GM21717 (cell line): Measurements from ENCODE around the gene MRGPRX1.
"Not testable (repeated sequence)": the region's sequence is repeated elsewhere in the genome, so short reads cannot be mapped to it uniquely, and the experiment has no call there.

Source experiments
- ATAC-seq: cut with Tn5 transposase; IDR thresholded peaks from one replicate; pipeline ENCODE4 v1.9.1; 2021; ENCODE audit warnings: mild to moderate bottlenecking, moderate library complexity; ENCODE audit not compliant: unreplicated experiment

MRGPRX1 gene

DNA sequence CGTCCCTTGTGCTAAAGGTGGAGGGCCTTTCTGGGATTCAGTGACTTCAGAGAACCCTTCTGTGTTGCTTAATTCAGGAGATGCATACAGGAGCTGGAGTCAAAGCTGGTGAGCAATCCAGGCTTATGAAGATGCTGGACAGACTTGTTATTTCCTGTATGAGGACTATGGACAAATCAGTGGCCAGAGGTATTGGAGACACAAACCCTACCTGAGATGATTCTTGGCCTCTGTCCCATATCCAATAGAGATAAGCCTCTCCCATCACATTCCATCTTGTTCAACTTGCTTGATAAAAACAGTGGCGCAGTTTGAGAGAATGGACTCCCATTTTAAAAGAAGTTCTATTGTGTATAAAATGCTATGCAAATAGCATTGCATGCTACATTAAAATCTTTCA, at the start of gene MRGPRX1:
Gene MRGPRX1 (minus strand): TSS at position 101 of the 400 bp plus-strand sequence. CDS start 4,630 bp downstream, outside the sequence.
- no peak for ATAC-seq

DNA sequence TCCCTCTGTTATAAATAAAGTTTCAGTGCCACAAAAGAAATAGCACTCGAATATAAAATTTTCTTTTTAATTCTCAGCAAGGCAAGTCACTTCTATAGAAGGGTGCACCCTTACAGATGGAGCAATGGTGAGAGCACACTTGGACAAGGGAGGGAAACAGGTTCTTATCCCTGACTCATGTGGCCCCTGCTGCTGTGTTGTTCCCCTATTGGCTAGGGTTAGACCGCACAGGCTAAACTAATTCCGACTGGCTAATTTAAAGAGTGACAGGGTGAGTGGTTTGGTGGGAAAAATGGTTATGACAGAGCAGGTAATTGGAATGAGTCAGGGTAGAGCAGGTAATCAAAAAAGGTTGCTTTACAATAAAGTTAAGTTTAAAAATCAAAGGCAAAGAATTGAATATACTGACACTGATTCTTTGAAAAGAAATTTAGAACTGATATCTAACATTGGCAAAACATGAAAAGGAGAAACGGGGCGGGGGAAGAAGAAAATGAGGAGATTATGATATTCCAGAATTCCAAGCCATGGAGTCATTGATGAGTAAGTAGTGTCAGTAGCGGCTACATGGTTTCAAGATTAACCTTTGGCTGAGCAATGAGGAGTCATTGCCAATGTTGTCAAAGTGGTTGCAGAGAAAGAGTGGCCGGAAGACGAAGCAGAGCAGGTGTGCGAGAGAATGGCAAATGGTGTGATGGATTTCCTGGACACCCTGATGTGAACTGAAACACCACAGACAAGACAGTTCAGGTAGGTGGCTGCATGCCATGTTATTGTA, 48.4 kb upstream of the MRGPRX1 start:
- ATAC-seq: no peak

DNA sequence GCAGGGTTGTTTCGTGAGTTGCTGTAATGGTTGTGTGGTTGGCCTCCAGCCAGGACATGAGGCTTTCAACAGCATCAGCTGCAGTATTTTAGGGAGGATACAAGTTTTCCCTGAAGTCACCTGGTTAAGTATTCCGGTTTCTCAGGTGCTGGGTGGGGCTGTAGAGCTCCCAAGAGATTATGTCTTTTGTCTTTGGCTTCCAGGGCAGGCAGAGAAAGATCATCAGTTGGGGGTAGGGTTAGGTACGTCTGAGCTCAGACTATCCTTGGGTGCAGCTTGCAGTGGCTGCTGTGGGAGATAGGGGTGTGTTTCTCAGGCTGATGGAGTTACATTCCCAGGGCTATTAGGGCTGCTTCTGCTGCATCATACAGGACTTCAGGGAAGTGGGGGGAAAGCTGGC, 47.5 kb upstream of the MRGPRX1 start:
- no peak for ATAC-seq

DNA sequence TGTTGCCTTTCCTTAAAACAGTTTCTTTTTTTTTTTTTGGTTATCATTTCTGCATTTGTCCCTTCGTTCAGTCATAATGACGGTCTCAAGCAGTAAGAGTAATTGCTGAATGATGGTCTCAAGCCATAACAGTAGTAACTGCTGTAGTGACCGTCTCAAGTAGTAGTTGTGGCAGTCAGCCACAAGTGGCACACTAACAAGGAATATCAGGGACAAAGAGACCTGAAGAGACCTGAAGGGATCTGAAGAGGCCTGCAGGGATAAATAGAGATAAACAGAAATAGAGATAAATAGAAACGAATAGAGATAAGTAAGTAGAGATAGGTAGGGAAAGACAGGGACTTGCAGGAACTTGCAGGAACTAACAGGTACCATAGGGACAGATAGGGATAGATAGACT, 42.7 kb upstream of the MRGPRX1 start:
- ATAC-seq: no peak

DNA sequence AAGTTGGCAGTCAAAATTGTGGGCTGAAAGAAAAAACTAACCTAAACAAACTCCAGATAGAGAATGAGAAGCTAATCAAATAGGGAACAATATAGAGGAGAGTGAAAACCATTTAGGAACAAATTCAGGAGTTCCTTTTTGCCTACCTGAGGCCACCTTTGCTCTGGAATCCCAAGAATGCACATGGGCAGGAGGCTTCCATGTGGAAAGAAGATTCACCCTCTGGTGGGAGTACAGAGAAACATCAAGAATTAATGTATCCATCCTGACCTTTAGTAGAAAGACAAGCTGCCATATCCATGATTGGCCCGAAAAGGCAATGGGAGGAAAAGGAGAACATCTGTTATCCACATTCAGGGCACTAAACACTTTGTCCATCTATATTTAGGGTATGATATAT, 35.0 kb upstream of the MRGPRX1 start:
- ATAC-seq: no peak

DNA sequence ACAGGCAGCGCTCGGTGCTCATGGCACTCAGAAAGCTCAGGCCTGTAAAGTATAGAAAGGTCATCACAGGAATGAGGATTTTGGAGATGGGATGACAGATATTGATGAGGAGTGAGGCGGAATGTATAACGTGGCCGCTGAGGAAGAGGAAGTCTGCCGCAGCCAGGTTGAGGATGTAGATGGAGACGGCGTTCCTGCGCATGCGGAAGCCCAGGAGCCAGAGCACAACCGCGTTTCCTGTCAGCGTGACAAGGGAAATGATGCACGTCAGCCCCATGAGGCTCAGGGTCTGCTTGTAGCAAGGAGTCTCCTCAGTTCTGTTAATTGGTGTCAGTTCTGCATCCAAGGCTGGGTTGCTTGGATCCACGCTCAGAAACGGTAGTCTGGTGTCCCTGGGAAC, 33.1 kb upstream of the MRGPRX1 start:
- no peak for ATAC-seq

DNA sequence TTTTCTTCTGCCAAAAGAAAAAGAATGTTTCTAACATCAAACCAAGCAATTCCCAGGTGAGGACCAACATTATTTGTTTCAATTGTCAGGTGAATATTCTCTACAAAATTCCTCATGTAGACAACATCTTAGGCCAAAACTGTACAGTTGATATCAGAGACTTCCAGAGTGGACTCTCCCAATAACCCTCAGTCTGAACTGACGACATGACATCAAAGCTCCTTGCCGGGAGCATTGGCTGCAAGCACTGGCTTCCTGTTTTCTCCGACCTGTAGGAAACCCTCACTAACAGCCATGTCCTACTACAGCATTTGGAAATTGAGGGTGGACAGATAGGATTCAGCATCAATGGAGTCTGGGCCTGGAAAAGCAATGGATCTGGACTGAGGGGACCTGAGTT, 30.5 kb upstream of the MRGPRX1 start:
- no peak for ATAC-seq

DNA sequence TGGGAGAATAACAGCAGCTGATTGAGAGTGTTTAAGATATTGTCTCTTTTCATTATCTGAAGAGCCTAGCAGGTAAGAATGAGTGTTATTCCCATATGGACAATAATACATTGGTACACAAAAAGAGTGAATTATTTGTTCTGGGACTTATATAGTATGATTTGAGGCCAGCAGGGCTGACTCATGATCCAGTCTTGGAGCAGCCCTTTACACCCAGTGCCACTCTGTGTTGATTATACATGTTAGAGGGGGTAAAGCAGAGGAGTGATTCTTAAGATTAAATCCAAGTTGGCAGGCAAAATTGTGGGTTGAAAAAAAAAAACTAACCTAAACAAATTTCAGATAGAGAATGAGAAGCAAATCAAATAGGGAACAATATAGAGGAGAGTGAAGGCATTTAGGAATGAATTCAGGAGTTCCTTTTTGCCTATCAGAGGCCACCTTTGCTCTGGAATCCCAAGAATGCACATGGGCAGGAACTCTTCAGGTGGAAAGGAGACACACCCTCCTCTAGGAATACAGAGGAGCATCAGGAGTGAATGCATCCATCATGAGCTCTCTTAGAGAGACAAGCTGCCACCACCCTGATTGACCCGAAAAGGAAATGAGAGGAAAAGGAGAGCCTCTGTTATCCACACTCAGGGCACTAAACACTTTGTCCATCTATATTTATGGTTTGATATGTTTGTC, 19.2 kb upstream of the MRGPRX1 start:
- ATAC-seq: no peak

DNA sequence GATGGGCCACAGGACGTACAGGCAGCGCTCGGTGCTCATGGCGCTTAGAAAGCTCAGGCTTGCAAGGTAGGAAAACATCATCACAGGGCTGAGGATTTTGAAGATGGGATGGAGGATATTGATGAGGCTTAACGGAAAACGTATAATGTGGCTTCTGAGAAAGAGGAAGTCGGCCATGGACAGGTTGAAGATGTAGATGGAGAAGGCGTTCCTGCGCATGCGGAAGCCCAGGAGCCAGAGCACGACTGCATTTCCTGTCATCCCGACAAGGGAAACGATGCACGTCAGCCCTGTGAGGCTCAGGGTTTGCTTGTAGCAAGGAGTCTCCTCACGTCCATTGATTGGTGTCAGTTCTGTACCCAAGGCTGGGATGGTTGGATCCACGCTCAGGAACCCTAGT, 17.4 kb upstream of the MRGPRX1 start:
- ATAC-seq: no peak

DNA sequence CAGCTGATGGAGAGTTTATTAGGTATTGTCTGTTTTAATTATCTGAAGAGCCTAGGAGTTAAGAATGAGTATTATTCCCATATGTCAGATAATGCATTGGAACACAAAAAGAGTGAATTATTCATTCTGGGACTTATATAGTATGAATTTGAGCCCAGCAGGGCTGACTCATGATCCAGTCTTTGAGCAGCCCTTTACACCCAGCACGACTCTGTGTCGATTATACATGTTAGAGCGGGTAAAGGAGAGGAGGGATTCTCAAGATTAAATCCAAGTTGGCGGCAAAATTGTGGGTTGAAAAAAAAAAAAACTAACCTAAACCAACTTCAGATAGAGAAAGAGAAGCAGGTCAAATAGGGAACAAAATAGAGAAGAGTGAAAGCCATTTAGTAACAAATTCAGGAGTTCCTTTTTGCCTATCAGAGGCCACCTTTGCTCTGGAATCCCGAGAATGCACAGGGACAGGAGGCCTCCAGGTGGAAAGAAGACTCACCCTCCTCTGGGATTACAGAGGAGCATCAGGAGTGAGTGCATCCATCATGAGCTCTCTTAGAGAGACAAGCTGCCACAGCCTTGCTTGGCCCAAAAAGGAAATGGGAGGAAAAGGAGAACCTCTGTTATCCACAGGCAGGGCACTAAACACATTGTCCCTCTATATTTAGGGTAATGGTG, 3.1 kb downstream of the MRGPRX1 start:
- ATAC-seq: no peak

DNA sequence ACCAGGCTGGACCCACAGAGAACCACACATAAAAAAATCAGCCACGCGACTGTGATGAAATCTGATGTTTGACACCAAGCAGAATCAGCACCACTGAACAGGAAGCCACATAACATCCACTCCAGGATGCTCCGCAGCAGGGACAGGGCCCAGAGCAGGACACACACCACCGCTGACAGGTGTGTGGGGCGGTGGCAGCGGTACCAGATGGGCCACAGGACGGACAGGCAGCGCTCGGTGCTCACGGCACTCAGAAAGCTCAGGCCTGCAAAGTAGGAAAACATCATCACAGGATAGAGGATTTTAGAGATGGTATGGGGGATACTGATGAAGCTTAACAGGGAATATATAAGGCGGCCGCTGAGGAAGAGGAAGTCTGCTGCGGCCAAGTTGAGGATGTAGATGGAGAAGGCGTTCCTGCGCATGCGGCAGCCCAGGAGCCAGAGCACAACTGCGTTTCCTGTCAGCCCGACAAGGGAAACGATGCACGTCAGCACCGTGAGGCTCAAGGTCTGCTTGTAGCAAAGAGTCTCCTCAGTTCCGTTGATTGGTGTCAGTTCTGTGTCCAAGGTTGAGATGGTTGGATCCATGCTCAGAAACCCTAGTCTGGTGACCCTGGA, 4.9 kb downstream of the MRGPRX1 start:
- ATAC-seq: no peak

DNA sequence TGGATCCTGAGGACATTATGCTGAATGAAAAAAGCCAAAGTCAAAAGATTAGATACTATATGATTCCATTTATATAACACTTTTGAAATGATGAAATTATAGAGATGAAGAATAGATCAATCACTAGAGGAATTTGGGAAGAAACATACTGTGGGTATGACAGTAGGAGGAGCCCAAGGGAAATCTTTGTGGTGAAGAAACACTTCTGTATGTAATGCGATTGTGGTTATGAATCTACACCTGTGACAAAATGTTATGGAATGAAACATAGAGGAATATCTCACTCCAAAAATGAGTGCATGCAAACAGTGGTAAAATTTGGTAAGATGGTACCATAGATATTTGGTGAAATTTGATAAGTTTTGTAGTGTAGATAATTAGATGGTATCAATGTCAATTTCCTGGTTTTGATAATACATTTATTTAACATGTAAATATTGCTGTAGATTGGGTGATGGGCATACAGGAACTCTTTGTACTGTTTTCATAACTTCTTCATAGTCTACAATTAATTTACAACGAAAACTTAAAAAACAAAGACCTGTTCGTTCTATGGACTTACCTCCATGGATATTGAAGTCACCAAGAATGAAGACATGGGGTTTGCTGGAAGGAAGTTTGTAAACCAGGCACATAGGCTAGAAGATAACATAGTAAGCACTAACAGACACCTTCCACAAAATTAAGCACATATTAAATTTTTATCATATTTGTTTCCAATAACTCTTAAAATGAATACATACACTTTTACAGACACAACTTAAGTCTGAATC, 11.5 kb downstream of the MRGPRX1 start:
- no peak for ATAC-seq

DNA sequence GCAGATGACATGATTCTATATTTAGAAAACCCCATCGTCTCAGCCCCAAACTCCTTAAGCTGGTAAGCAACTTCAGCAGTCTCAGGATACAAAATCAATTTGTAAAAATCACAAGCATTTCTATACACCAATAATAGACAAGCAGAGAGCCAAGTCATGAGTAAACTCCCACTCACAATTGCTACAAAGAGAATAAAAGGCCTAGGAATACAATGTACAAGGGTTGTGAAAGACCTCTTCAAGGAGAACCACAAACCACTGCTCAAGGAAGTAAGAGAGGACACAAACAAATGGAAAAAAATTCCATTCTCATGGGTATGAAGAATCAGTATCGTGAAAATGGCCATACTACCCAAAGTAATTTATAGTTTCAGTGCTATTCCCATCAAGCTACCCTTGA, 13.8 kb downstream of the MRGPRX1 start:
- ATAC-seq: not testable (repeated sequence)

DNA sequence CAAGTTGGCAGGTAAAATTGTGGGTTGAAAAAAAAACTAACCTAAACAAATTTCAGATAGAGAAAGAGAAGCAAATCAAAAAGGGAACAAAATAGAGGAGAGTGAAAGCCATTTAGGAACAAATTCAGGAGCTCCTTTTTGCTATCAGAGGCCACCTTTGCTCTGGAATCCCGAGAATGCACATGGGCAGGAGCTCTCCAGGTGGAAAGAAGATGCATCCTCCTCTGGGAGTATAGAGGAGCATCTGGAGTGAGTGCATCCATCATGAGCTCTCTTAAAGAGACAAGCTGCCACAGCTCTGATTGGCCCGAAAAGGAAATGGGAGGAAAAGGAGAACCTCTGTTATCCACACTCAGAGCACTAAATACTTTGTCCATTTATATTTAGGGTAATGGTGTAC, 26.3 kb downstream of the MRGPRX1 start:
- no peak for ATAC-seq

DNA sequence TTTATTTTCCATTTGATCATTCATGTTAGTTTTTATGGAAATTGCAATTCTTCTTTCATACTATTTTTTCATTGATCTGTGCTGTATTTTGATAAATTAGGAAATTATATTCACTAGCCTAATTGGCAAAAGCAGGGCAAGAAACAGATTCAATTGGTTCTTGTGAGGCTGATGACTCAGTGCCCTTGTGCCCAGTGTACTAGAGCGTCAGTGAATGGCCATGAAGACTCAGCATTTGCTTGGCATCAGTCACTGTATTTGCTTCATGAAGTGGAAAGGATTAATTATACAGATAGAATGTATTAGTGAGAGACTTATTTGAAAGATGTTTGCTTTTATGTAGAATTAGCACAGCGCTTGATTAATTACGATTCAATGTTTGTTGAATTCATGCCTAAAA, 31.8 kb downstream of the MRGPRX1 start:
- no peak for ATAC-seq

DNA sequence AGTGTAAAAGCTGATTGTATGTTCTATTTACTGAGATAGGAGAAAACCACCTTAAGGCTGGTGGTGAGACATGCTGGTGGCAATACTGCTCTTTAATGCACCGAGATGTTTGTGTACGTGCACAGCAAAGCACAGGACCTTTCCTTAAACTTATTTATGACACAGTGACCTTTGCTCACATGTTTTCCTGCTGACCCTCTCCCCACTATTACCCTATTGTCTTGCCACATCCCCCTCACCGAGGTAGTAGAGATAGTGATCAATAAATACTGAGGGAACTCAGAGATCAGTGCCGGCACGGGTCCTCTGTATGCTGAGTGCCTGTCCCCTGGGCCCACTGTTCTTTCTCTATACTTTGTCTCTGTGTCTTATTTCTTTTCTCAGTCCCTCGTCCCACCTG, 38.6 kb downstream of the MRGPRX1 start:
- not testable (repeated sequence) for ATAC-seq

DNA sequence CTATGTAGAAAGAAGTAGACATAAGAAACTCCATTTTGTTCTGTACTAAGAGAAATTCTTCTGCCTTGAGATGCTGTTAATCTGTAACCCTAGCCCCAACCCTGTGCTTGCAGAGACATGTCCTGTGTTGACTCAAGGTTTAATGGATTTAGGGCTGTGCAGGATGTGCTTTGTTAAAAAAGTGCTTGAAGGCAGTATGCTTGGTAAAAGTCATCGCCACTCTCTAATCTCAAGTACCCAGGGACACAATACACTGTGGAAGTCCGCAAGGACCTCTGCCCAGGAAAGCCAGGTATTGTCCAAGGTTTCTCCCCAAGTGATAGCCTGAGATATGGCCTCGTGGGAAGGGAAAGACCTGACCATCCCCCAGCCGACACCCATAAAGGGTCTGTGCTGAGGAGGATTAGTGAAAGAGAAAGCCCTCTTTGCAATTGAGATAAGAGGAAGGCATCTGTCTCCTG, 39.0 kb downstream of the MRGPRX1 start:
- ATAC-seq: not testable (repeated sequence)

DNA sequence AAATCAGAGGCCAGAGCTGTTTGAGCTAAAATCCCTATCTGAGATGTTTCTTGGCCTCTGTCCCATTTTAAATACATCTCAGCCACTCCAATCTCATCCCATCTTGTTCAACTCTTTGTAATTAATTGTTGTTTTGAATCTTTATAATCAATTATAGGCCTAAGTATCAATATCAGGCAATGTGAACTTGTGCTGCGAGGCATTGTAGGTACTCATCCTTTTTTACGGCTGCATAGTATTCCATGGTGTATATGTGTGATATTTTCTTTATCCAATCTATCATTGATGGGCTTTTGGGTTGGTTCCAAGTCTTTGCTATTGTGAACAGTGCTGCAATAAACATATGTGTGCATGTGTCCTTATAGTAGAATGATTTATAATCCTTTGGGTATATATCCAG, 47.5 kb downstream of the MRGPRX1 start:
- ATAC-seq: not testable (repeated sequence)

DNA sequence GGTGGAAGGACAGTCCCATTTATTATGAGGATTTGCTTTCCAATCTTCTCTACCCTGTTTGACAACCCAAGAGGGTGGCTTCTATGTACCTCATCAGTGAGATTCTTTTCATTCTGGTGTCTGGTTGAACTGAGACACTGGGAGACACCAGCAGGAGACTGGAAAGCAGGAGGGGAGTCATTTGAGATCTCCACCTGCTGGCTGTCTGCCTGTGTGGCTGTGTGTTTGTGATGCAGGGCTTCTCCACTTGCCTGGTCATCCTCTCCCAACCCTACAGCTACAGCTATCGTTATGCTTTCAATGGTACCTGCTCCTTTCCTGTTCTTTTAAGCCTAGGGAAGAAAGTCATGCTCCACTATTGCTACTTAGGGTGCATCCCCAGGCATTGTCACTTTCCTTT, 48.6 kb downstream of the MRGPRX1 start:
- ATAC-seq: no peak
